KMS-11 (cell line): ENCODE data around the gene HNRNPA2B1.

Source experiments
- H2AFZ ChIP-seq: fragments of 200-600 bp; sonication (generic); 2 replicates; pipeline ENCODE4 v1.6.1; 2016; ENCODE audit warnings: antibody characterized with exemption, mixed run types, low read depth
- H3K27ac ChIP-seq: fragments of 200-600 bp; sonication (generic); 2 replicates; pipeline ENCODE4 v1.6.1; 2016; ENCODE audit warnings: mild to moderate bottlenecking, mixed run types
- H3K27me3 ChIP-seq: fragments of 200-600 bp; sonication (generic); 2 replicates; pipeline ENCODE4 v1.6.1; 2017; ENCODE audit warnings: mild to moderate bottlenecking, low read depth, mixed run types, moderate library complexity; ENCODE audit not compliant: insufficient read depth
- H3K36me3 ChIP-seq: fragments of 200-600 bp; sonication (generic); 2 replicates; pipeline ENCODE4 v1.6.1; 2017; ENCODE audit warnings: mild to moderate bottlenecking, mixed run types; ENCODE audit not compliant: insufficient read depth
- H3K4me1 ChIP-seq: fragments of 200-600 bp; sonication (generic); 2 replicates; pipeline ENCODE4 v1.6.1; 2016; ENCODE audit warnings: mild to moderate bottlenecking, low read depth, mixed run types; ENCODE audit not compliant: poor library complexity, severe bottlenecking
- H3K4me2 ChIP-seq: fragments of 200-600 bp; sonication (generic); 2 replicates; pipeline ENCODE4 v1.7.0; 2016; ENCODE audit warnings: mild to moderate bottlenecking, mixed run types
- H3K4me3 ChIP-seq: fragments of 200-600 bp; sonication (generic); IDR thresholded peaks from 2 replicates; pipeline ENCODE4 v1.6.1; 2017; ENCODE audit warnings: low read depth, low read length, mixed read lengths; ENCODE audit not compliant: insufficient read depth
- H3K79me2 ChIP-seq: fragments of 200-600 bp; sonication (generic); 2 replicates; pipeline ENCODE4 v1.6.1; 2016; ENCODE audit warnings: low read depth, mixed run types; ENCODE audit not compliant: insufficient read depth
- H3K9ac ChIP-seq: fragments of 200-600 bp; sonication (generic); 2 replicates; pipeline ENCODE4 v1.6.1; 2016; ENCODE audit warnings: mild to moderate bottlenecking, mixed run types
- H4K20me1 ChIP-seq: fragments of 200-600 bp; sonication (generic); 2 replicates; pipeline ENCODE4 v1.6.1; 2016; ENCODE audit warnings: mild to moderate bottlenecking, mixed run types; ENCODE audit not compliant: insufficient read depth
- CTCF ChIP-seq: fragments of 200-600 bp; sonication (generic); conservative IDR thresholded peaks from 2 replicates; pipeline ENCODE4 v1.6.1; 2017; ENCODE audit warnings: low read depth, mild to moderate bottlenecking, antibody characterized with exemption, low read length, moderate library complexity, mixed read lengths

Gene HNRNPA2B1

DNA sequence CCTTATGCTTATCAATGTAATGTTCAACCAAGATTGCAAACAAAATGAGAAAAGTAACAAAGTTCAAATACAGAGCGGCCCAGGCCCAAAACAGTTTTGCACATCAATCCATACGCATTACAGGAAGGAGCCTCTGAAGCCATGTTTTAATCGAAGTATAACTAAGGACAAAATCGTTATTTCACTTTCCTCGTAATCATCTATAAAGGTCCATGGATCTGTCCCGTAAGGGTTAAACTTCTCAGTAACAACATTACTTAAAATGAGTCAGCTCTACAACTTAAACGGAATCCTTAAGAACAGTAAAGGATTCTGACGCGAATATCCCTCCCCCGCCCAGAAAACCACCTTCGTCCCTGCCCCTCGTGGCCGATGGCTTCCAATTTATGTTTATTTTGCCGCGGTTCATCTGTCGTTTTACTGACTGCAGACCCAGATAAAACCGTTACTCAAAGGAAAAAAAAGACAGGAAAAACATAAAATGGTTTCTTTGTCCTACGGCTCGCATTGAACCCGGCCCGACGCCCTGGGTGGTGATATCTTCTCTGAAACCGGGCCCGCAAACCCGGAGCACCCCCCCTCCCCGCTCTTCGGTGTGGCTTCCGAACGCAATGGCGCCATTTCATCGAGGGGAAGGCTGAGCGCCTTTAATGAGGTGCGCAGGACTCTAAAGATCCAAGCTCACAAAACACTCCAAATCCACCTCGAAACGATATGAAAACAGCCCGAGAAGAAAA, 1.1 kb downstream of the HNRNPA2B1 start:
- H3K4me2 ChIP-seq = peak overlapping the region; percentile 82
- peak overlapping the region; percentile 94 for H3K27ac ChIP-seq
- H3K79me2 ChIP-seq = peaks cover 89% of the 10 kb centered on the region
- no peak for TF ChIP-seq CTCF
- peaks cover 67% of the 10 kb centered on the region for H4K20me1 ChIP-seq
- peaks cover 47% of the 10 kb centered on the region; the same call in 1 of the 2 replicates for H3K36me3 ChIP-seq
- H3K9ac ChIP-seq = peak overlapping the region; percentile 98
- H3K27me3 ChIP-seq = no peaks in the 10 kb centered on the region
- peaks cover 42% of the 10 kb centered on the region for H3K4me1 ChIP-seq
- H3K4me3 ChIP-seq = no peak overlapping the region
- no peak overlapping the region for H2AFZ ChIP-seq

DNA sequence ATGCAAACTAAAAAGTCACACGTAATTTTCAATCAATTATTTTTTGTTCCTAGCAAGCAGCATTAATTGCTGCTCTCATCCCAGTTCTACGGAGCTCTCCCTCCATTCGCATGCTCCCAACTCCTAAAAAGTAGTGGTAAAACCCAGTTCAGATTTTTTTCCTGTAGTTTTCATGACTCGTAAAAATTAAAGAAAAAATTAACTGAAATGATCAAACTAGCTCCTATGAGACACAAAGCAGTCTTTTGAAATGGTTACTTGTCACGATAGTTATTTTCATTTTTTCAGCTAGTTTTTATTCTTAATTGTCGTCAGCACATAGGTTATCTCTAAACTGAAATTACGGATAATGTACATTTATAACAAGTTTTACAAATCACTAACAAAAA, 1.8 kb downstream of the HNRNPA2B1 start:
- Histone ChIP-seq H2AFZ (no peak overlapping the region), H3K4me1 (peaks cover 42% of the 10 kb centered on the region), H3K36me3 (peaks cover 54% of the 10 kb centered on the region), H3K4me3 (no peak overlapping the region), H3K9ac (peak overlapping the region; percentile 98), H3K4me2 (peak overlapping the region; percentile 82), H3K79me2 (peaks cover 89% of the 10 kb centered on the region), H3K27me3 (no peaks in the 10 kb centered on the region), H3K27ac (peak overlapping the region; percentile 94), H4K20me1 (peaks cover 67% of the 10 kb centered on the region)
- TF ChIP-seq CTCF = no peak

DNA sequence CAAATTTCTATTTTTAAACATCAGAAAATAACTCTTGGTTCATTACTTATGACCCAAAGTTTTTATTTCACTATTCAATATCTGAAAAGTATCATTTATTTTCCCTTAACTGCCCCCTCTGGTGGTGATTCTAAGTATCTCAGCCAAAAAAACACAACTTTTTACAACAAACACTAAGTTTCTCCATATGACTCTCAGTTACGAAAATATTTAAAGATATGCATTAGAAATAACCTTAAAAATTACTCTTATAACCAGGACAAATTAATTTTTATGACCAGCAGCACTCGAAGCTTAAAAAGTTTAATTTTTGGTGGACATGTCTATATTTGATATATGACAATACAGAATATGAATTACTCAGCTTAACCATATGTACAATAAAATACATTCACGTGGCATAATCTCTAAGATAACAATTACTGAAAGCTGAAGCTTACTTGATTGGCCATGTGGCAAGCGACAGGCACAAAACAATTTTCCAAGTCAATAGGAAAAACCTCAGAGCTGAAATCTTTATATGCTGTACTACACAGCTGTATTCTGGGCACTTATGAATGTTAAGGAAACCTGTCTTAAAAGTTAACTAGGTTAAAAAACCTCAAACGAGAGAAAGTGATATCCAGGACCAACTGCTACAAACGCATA, 2.3 kb downstream of the HNRNPA2B1 start:
- peak overlapping the region; percentile 94 for H3K27ac ChIP-seq
- peaks cover 59% of the 10 kb centered on the region for H3K36me3 ChIP-seq

More for the DNA sequence above, 2.3 kb downstream of the HNRNPA2B1 start:
- Histone ChIP-seq H2AFZ (no peak overlapping the region), H4K20me1 (peaks cover 67% of the 10 kb centered on the region), H3K4me1 (peaks cover 48% of the 10 kb centered on the region), H3K27me3 (no peaks in the 10 kb centered on the region), H3K4me3 (no peak overlapping the region), H3K79me2 (peaks cover 89% of the 10 kb centered on the region), H3K4me2 (peak overlapping the region; percentile 82), H3K9ac (peak overlapping the region; percentile 98)
- TF ChIP-seq CTCF = peak; percentile 94
